HepG2 (cell line): ENCODE data around the gene PTGR1. TPM values are rescaled to one million over a fixed set of nuclear protein-coding genes. Genes with fewer than 3 reads are reported as not detected.
A peak's percentile ranks its signal among the peaks of the same experiment; 100 is the strongest.

Experiments
- AHR ChIP-seq: IDR thresholded peaks from 2 replicates; pipeline ENCODE4 v1.6.1; 2018; ENCODE audit warnings: missing genetic modification reagents, missing compliant biosample characterization
- CEBPG ChIP-seq: IDR thresholded peaks from 2 replicates; pipeline ENCODE4 v1.6.1; 2016
- EED ChIP-seq: sonication (generic); formaldehyde crosslinking; IDR thresholded peaks from 2 replicates; pipeline ENCODE4 v1.5.0; 2020; ENCODE audit warnings: mild to moderate bottlenecking, missing genetic modification reagents
- GABPA ChIP-seq, 2 experiments: IDR thresholded peaks; 2 replicates each; pipeline ENCODE4 v1.6.1; 2011 to 2016; ENCODE audit warnings: low read depth in 2 of 2, low read length in 1 of 2, missing biosample characterization in 1 of 2, missing genetic modification characterization in 1 of 2
- HIVEP1 ChIP-seq: sonication (generic); formaldehyde crosslinking; IDR thresholded peaks from 2 replicates; pipeline ENCODE4 v1.4.0; 2020; ENCODE audit warnings: mild to moderate bottlenecking, missing genetic modification reagents
- KDM2A ChIP-seq: sonication (generic); formaldehyde crosslinking; IDR thresholded peaks from 2 replicates; pipeline ENCODE4 v1.4.0; 2020; ENCODE audit warnings: low read depth, missing genetic modification reagents, borderline replicate concordance
- MBD4 ChIP-seq: IDR thresholded peaks from 2 replicates; pipeline ENCODE4 v1.6.1; 2012; ENCODE audit warnings: low read length, inconsistent platforms, borderline replicate concordance
- MYC ChIP-seq: sonication (generic); formaldehyde crosslinking; IDR thresholded peaks from 2 replicates; pipeline ENCODE4 v1.9.0; 2021; ENCODE audit warnings: missing genetic modification reagents, borderline replicate concordance
- MYNN ChIP-seq: sonication (generic); formaldehyde crosslinking; IDR thresholded peaks from 2 replicates; pipeline ENCODE4 v1.4.0; 2020; ENCODE audit warnings: mild to moderate bottlenecking, low read depth, missing genetic modification reagents
- NCOA2 ChIP-seq: sonication (generic); formaldehyde crosslinking; IDR thresholded peaks from 2 replicates; pipeline ENCODE4 v1.8.0; 2022; ENCODE audit warnings: inconsistent platforms
- RNF2 ChIP-seq: fragments of 450-650 bp; conservative IDR thresholded peaks from 2 replicates; pipeline ENCODE4 v1.6.1; 2016; ENCODE audit warnings: low read depth
- SNRNP70 ChIP-seq: fragments of 200-400 bp; formaldehyde crosslinking; IDR thresholded peaks from 2 replicates; pipeline ENCODE4 v1.6.1; 2017; ENCODE audit warnings: mild to moderate bottlenecking, low read depth, low read length, moderate library complexity
- SPEN ChIP-seq: sonication (generic); formaldehyde crosslinking; IDR thresholded peaks from 2 replicates; pipeline ENCODE4 v1.5.1; 2020; ENCODE audit warnings: low read depth, mild to moderate bottlenecking, missing genetic modification reagents
- SSRP1 ChIP-seq: IDR thresholded peaks from 2 replicates; pipeline ENCODE4 v1.6.1; 2016; ENCODE audit warnings: control low read depth
- TEAD3 ChIP-seq: optimal IDR thresholded peaks from 2 replicates; pipeline ENCODE3; 2016; ENCODE audit warnings: borderline replicate concordance
- ZNF17 ChIP-seq: sonication (generic); formaldehyde crosslinking; IDR thresholded peaks from 2 replicates; pipeline ENCODE4 v1.5.0; 2020; ENCODE audit warnings: mild to moderate bottlenecking, missing genetic modification reagents
- ZNF33A ChIP-seq: sonication (generic); formaldehyde crosslinking; IDR thresholded peaks from 2 replicates; pipeline ENCODE4 v1.5.1; 2020; ENCODE audit warnings: missing genetic modification reagents, mild to moderate bottlenecking, moderate library complexity, borderline replicate concordance
- ZNF546 ChIP-seq: sonication (generic); formaldehyde crosslinking; conservative IDR thresholded peaks from 2 replicates; pipeline ENCODE4 v1.8.1; 2023; ENCODE audit warnings: mild to moderate bottlenecking, missing genetic modification reagents
- ZNF780A ChIP-seq: sonication (generic); formaldehyde crosslinking; IDR thresholded peaks from 2 replicates; pipeline ENCODE4 v1.8.0; 2022; ENCODE audit warnings: mild to moderate bottlenecking, missing genetic modification reagents, moderate library complexity
- polyA plus RNA-seq, 8 experiments: library from polyadenylated mRNA; depleted of rRNA in 3 of 8; stranded (reverse) in 7 of 8; unstranded in 1 of 8; fragments of >200 nt; fragmentation: Illumina TruSeq in 4 of 8; extraction: Trizol in 4 of 8; gene quantifications; 2 replicates each; pipeline versions ENCODE4 v1.2.1 to v1.2.3, GENCODE V29; 2011 to 2016; ENCODE audit warnings: low read depth in 4 of 8, missing spikeins in 1 of 8, mixed read lengths in 1 of 8; ENCODE audit not compliant: insufficient read depth in 1 of 8
- total RNA-seq, 5 experiments: library from RNA; depleted of rRNA; stranded (reverse); fragments of >200 nt; fragmentation: Illumina TruSeq; extraction: Trizol; gene quantifications; 2 replicates each; pipeline ENCODE4 v1.2.3, GENCODE V29; 2016; ENCODE audit warnings: low read depth in 1 of 5
- TF ChIP-seq, protein P1 (sequence below): sonication (generic); formaldehyde crosslinking; IDR thresholded peaks from 2 replicates; pipeline ENCODE4 v1.4.0; 2020; ENCODE audit warnings: missing genetic modification reagents
- TF ChIP-seq, protein P2 (sequence below): sonication (generic); formaldehyde crosslinking; IDR thresholded peaks from 2 replicates; pipeline ENCODE4 v1.5.0; 2020; ENCODE audit warnings: mild to moderate bottlenecking, missing genetic modification reagents, borderline replicate concordance
- TF ChIP-seq, protein P3 (sequence below): sonication (generic); formaldehyde crosslinking; IDR thresholded peaks from 2 replicates; pipeline ENCODE4 v1.4.0; 2020; ENCODE audit warnings: missing genetic modification reagents, low read depth, mild to moderate bottlenecking, borderline replicate concordance

Gene PTGR1
- total and polyA plus RNA-seq, 2 of the 13 experiments (the other 11 are each of a cell fraction or from before 2014, with no cell fraction given): 6.0 to 15.8 TPM

DNA sequence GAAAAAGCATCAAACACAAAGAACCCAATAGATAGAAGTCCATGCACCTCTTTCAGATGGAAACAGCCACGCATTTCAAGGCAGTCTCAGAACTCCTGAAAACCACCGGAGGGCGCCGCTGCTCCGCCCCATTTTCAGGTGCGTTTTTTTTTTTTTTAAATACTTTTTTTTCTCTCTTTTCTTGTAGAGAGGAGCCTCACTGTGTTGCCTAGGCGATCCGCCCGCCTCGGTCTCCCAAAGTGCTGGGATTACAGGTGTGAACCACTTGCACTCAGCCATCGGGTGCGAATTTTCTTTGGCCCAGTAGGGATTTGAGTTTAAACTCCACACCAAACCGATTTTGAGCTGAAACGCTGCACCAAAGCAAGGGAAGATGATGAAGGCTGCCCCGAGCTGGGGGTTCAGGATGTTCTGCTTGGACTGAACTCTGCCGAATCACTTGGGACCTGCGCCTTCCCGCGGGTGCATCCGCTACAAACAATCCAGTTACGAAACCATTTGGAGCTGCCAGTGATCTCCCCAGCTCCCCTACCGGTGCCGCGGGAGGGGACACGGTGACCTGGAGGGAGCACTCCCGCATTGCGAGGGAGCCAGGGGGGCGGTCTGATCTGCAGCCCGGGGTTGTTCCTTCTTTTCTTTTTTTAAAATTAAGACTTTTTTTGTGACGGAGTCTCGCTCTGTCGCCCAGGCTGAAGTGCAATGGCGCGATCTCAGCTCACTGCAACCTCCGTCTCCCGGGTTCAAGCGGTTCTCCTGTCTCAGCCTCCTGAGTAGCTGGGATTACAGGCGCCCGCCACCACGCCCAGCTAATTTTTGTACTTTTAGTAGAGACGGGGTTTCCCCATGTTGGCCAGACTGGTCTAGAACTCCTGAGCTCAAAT is 1.4 kb downstream of the PTGR1 start (continued):
- TF ChIP-seq MYC (no peak), RNF2 (no peak), ZNF33A (CRISPR knock-in tag) (peak; percentile 64; the same call in 1 of the 2 replicates), HIVEP1 (peak; percentile 59; the same call in 1 of the 2 replicates), EED (no peak), TEAD3 (CRISPR knock-in tag) (peak; percentile 7), SNRNP70 (no peak), GABPA (IDR thresholded peaks at IDR 0.05; ENCODE audit: low read depth, low read length) (no peak), GABPA (CRISPR knock-in tag; IDR thresholded peaks at IDR 0.05; ENCODE audit: low read depth) (no peak), NCOA2 (peak; percentile 23; the same call in 1 of the 2 replicates), AHR (CRISPR knock-in tag) (no peak), SSRP1 (CRISPR knock-in tag) (no peak), KDM2A (no peak), ZNF546 (CRISPR knock-in tag) (no peak), ZNF780A (no peak), ZNF17 (CRISPR knock-in tag) (no peak), MBD4 (no peak), SPEN (CRISPR knock-in tag) (0 out of 2 replicates have a peak, but pooled peaks have one; percentile 26), MYNN (CRISPR knock-in tag) (no peak), CEBPG (CRISPR knock-in tag) (peak; percentile 71)
- TF ChIP-seq, protein P1, sequence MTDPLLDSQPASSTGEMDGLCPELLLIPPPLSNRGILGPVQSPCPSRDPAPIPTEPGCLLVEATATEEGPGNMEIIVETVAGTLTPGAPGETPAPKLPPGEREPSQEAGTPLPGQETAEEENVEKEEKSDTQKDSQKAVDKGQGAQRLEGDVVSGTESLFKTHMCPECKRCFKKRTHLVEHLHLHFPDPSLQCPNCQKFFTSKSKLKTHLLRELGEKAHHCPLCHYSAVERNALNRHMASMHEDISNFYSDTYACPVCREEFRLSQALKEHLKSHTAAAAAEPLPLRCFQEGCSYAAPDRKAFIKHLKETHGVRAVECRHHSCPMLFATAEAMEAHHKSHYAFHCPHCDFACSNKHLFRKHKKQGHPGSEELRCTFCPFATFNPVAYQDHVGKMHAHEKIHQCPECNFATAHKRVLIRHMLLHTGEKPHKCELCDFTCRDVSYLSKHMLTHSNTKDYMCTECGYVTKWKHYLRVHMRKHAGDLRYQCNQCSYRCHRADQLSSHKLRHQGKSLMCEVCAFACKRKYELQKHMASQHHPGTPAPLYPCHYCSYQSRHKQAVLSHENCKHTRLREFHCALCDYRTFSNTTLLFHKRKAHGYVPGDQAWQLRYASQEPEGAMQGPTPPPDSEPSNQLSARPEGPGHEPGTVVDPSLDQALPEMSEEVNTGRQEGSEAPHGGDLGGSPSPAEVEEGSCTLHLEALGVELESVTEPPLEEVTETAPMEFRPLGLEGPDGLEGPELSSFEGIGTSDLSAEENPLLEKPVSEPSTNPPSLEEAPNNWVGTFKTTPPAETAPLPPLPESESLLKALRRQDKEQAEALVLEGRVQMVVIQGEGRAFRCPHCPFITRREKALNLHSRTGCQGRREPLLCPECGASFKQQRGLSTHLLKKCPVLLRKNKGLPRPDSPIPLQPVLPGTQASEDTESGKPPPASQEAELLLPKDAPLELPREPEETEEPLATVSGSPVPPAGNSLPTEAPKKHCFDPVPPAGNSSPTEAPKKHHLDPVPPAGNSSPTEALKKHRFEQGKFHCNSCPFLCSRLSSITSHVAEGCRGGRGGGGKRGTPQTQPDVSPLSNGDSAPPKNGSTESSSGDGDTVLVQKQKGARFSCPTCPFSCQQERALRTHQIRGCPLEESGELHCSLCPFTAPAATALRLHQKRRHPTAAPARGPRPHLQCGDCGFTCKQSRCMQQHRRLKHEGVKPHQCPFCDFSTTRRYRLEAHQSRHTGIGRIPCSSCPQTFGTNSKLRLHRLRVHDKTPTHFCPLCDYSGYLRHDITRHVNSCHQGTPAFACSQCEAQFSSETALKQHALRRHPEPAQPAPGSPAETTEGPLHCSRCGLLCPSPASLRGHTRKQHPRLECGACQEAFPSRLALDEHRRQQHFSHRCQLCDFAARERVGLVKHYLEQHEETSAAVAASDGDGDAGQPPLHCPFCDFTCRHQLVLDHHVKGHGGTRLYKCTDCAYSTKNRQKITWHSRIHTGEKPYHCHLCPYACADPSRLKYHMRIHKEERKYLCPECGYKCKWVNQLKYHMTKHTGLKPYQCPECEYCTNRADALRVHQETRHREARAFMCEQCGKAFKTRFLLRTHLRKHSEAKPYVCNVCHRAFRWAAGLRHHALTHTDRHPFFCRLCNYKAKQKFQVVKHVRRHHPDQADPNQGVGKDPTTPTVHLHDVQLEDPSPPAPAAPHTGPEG: no peak; the same call in 1 of the 2 replicates
- TF ChIP-seq, protein P2, sequence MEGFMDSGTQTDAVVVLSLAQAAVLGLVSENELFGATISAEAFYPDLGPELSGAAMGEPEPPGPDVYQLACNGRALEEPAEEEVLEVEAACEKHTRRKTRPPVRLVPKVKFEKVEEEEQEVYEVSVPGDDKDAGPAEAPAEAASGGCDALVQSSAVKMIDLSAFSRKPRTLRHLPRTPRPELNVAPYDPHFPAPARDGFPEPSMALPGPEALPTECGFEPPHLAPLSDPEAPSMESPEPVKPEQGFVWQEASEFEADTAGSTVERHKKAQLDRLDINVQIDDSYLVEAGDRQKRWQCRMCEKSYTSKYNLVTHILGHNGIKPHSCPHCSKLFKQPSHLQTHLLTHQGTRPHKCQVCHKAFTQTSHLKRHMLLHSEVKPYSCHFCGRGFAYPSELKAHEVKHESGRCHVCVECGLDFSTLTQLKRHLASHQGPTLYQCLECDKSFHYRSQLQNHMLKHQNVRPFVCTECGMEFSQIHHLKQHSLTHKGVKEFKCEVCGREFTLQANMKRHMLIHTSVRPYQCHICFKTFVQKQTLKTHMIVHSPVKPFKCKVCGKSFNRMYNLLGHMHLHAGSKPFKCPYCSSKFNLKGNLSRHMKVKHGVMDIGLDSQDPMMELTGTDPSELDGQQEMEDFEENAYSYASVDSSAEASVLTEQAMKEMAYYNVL: no peak; the same call in 1 of the 2 replicates
- TF ChIP-seq, protein P3, sequence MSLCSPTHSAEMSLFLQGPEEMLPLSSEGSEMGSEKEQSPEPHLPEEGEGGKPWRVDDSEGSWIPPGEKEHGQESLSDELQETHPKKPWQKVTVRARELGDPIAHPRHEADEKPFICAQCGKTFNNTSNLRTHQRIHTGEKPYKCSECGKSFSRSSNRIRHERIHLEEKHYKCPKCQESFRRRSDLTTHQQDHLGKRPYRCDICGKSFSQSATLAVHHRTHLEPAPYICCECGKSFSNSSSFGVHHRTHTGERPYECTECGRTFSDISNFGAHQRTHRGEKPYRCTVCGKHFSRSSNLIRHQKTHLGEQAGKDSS (CRISPR knock-in tag): 0 out of 2 replicates have a peak, but pooled peaks have one; percentile 57
